GM21367 (cell line): ENCODE results near the gene BET1L.
A peak's percentile ranks its signal among the peaks of the same experiment; 100 is the strongest.

Experiments used
- ATAC-seq: cut with Tn5 transposase; IDR thresholded peaks from one replicate; pipeline ENCODE4 v1.9.1; 2021; ENCODE audit not compliant: unreplicated experiment

BET1L gene

DNA sequence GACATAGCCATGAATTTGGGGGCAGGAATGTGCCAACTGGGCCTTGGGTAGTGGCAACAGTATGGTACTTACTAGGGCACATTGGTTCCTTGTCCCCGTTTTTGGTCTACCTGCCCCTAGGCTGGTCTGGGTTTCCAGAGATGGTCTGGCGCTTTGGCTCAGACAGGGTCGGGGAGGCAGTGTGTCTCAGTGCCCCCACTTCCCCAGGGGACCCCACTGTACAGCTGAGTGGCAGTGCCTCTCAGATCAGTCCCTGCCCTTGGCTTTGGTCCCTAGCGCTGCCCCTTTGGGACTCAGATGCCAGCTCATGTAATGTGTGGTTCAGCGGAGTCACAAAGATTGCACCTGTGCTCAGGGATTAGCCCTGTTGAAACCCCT, 3.6 kb upstream of the BET1L start:
- ATAC-seq: no peak

DNA sequence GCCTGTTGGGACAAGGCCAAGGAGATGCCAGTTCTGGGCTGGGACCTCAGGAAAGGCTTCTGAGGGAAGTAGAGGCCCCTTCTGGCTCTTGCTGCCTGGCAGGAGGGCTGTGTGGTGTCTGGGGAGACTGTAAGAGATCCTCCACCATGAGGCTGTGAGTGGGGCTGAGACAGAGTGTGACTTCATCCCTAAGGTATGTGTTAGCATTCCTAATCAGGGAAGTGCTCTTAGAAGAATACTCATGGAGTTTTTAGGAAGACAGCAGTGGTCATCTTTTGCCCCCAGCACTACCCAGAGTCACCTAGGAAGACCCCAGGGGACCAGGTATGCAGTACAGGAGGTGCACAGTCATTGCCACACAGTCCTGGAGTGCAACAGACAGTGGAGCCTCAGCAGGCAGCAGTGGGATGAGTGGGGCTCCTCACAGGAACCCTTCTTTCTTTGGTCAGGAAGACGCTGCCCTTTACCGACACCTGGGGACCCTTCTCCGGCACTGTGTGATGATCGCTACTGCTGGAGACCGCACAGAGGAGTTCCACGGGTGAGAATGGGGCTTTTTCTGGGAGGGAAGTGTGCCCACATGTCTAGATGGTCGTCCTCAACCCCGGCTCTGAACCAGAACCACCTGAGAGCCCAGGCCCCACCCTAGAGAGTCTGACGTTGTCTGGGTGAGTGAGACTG, 3.1 kb upstream of the BET1L start:
- no peak for ATAC-seq

DNA sequence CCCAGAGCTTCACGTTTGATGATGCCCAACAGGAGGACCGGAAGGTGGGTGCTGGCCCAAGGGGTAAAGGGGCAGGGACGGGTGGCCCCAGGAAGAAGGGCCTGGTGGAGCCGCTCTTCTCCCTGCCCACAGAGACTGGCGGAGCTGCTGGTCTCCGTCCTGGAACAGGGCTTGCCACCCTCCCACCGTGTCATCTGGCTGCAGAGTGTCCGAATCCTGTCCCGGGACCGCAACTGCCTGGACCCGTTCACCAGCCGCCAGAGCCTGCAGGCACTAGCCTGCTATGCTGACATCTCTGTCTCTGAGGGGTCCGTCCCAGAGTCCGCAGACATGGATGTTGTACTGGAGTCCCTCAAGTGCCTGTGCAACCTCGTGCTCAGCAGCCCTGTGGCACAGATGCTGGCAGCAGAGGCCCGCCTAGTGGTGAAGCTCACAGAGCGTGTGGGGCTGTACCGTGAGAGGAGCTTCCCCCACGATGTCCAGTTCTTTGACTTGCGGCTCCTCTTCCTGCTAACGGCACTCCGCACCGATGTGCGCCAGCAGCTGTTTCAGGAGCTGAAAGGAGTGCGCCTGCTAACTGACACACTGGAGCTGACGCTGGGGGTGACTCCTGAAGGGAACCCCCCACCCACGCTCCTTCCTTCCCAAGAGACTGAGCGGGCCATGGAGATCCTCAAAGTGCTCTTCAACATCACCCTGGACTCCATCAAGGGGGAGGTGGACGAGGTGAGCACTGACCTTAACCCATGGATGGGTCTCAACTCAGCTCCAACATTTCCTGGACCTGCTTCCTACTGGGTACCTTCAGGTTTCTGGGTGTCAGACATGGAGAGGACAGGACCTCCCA, 2.3 kb upstream of the BET1L start:
- ATAC-seq: no peak

DNA sequence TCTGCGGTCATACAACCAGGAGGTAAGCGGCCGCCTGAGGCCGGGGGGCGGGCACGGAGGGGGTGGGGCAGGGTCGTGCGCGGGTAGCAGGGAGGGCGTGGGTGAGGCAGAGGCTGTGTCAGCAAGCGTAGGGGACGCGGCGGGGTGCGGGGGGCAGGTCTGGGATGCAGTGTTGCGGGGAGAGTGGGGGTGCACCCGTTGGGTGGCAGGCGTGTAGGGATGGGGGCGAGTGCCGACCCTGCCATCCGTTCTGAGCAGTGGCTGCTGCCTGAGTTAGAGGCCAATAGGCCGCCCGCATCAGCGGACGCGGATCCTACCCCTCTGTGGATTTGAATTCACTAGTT, 1.7 kb upstream of the BET1L start:
- ATAC-seq: no peak

GRCh38 chr11:208181-208916, 1.1 kb upstream of the BET1L start:
- peak; percentile 34 for ATAC-seq

DNA sequence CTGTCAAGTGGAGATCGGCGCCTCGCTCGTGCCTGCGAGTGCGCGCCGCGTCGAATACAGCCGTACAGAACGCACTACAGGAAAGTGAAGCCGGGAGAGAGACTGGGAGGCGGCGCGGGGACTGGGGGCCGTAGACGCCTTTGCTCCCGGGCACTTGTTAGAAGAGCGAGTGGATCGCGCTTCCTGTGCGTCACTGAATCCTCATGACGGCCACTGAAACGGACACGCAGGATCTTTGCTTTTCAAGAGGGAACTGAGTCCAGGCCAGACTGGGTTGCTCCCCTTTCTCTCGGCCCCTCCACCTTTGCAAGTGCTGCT, 623 bp upstream of the BET1L start:
- ATAC-seq: no peak

DNA sequence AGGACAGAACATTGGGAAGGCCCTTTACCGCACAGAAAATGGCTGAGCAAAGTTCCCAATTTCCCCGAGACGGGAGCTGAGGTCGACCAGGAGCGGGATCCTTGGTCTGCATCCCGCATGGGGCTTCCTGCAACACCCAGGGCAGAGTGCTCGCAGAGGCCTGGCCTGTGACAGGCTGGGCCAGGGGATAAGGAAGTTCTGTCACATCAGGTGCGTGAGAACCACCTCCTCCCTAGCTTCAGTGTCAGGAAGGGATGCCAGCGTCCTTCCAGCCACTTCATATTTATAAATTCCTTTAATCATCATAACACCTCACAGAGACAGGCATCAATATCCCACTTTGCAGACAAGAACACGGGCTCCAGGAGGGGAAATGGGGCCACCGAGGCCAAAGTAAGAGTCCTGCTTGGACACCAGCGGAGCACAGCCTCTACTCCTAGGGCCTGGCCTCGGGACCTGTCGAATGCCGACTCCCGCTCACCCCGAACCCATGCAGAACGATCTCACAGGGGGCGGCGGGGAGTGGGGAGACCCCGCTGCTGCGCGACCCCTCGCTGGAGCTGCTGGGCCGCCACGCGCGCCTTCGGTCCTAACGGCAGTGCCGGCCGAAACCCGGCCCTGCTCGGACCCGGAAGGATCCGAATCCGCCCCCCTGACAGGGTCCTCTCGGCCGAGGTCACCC, 532 bp downstream of the BET1L start:
- ATAC-seq: peak; percentile 2

DNA sequence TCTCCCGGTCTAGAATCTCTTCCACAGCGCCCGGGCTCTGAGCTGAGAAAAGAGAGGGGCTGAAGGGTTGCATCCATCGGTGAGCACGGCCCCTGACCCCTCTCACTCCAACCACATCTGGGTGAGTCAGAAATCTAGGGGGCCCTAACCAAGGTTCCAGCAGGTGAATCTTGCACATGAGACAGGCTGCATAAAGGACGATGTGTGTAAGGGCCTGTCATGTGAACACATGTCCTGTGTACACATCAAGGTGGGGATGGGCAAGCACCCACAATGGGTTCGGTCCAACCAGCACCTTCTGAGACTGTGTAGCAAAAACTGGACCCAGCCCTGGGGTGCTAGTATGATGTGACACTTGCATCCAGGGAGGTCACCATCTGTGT, 1.2 kb downstream of the BET1L start:
- no peak for ATAC-seq

- ATAC-seq: no peak
Observed at GRCh38 chr11:205221-206001, 1.8 kb downstream of the BET1L start.

DNA sequence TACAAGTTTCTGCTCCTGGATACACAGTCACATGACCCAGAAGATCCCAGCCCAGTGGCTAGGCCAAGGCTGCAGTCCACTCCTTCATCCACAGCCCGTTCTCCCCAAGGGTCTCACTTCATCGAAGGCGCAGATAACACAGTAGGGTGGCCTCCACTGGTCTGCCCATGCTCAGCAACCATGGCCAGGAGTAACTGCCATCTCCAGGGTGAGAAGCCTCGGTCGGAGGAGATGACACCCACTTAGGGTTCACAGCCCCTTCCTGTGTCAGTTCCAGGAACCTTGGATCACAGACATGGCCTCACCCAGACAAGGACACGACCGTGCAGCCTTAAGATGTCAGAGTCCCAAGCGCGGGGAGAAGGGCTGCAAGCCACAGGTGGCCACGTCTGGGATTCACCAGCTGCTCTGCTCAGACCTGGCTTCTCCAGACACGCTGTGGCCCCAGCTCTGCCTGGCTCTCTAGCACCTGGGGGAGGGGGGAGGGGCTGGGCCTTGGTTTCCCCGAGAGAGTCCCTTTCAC, 2.6 kb downstream of the BET1L start:
- no peak for ATAC-seq

GRCh38 chr11:203945-204586, 3.1 kb downstream of the BET1L start:
- ATAC-seq: no peak

GRCh38 chr11:203056-203944, 3.9 kb downstream of the BET1L start:
- no peak for ATAC-seq

DNA sequence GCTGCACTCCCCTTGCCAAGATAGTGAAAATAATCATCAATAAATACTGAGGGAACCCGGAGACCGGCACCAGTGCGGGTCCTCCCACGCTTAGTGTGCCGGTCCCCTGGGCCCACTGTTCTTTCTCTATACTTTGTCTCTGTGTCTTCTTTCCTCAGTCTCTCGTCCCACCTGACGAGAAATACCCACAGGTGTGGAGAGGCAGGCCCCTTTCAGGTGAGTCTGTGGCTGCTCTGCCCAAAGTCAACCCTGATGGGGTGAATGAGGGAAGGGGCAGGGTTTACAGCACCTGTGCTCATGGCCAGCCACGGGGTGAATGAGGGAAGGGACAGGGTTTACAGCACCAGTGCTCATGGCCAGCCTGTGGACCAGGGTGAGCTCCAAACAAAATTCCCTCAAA, 4.7 kb downstream of the BET1L start:
- no peak for ATAC-seq

- ATAC-seq: no peak
Observed at GRCh38 chr11:201966-202365, 5.2 kb downstream of the BET1L start.

DNA sequence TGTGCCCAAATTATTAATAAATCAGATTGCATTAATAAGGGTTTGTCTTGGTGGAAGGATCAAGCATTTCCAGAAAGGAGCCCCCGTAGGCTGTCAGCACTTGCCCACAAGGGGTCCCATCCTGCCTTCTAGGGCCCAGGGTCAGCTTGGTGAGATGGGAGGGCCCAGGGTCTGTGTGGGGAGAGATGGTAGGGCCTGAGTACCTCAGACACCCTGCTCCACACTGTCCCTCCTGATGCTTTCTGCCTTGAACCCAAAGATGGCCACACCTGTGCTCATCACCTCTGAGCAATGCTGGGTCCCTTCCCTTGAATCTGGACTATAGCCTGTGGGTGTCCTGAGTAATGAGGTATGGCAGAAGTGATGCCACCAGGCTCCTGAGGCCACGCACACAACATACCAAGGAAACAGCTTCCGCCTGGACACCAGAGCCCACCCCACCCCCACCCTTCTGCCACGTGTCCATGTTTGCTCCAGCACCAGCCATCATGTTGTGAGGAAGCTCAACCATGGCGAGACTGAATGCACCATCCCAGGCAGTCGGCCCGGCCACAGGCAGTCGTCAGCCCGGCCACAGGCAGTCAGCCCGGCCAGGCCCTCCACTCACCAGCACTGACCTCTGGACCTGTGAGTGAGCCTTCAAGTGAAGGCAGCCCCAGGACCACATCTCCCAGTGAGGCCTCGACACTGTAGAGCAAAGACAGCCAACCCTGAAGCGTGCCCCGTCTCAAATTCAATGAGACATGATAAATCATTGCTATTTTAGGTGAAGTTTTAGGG, 6.8 kb downstream of the BET1L start:
- ATAC-seq: no peak

DNA sequence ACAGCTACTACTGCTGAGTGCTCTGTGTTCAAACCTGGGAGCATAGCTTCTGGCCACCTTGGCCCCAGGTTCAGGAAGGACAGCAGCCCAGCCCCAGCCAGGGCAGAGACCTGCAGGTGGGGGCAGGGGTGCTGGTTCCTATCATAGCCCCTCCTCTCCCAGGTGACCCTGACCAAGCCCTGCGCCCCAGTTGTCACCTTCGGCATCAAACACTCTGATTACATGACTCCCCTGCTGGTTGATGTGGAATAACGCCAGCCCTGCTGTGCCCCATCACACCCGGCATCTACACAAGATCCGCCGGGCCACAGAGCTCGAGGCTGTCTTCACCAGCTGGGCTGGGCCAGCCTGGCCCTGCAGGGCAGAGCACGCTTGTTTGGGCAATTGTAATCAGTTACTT, 7.4 kb downstream of the BET1L start:
- ATAC-seq: no peak

DNA sequence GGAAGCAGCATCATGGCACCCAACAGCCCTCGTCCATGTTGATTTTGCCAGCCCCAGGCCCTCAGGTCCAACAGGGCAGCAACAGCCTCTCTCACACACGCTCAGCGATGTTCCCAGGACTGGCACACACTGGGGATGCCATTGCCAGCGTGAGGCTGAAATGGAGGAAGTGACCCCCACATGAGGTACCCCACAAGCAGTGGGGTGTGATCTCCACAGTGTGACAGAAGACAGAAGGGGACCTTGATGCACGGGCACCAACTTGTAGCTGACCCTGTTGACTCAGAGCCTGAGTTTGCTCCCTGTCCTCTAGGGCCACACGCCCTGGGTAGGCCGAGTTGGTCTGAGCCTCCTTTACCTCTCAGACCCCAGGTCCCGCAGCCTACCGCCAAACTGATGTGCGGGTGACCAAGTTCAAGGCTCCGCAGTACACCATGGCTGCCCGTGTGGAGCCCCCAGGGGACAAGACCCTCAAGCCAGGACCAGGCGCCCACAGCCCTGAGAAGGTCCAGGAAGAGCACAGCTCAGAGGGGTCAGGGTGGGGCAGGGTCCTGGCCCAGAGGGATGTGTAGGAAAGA, 8.1 kb downstream of the BET1L start:
- ATAC-seq: no peak

DNA sequence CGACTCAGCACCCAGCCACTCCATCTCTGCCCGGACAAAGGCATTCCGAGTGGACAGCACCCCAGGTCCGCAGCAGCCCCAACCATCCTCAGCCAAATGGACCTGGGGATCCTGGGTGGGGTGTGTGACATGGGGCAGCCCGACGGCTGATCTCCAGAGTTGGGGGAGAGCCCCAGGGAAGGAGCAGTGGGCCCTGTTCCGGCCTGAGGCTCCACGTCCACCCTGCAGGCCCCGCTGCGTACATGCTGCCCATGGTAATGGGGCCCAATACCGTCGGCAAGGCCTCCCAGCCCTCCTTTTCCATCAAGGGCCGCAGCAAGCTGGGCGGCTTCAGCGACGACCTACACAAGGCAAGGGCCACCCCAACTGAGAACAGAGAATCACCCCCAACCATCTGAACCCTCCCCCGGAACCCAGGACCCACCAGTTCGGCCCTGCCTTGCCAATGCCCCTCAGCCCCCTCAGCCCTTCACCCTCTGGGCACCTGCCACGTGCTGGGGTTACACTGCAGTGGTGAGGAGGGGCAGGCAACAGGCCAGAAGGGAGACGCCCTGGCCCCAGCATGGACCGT, 8.9 kb downstream of the BET1L start:
- ATAC-seq: no peak
